Mononuclear cell (primary cell): ENCODE measurements around the gene BCL3. TPM values are rescaled to one million over a fixed set of nuclear protein-coding genes. Genes with fewer than 3 reads are reported as not detected.

Experiments used
- H3K27me3 ChIP-seq: 2 replicates; pipeline ENCODE4 v1.6.0; 2011; ENCODE audit warnings: low read length, control low read depth; ENCODE audit not compliant: insufficient read depth
- H3K4me1 ChIP-seq: 2 replicates; pipeline ENCODE4 v1.5.1; 2011; ENCODE audit warnings: mild to moderate bottlenecking, low read length, control low read depth; ENCODE audit not compliant: insufficient read depth
- H3K4me3 ChIP-seq: 2 replicates; pipeline ENCODE4 v1.5.1; 2011; ENCODE audit warnings: mild to moderate bottlenecking, low read length, moderate library complexity
- H3K9me3 ChIP-seq: 2 replicates; pipeline ENCODE4 v1.5.1; 2011; ENCODE audit warnings: low read depth, mild to moderate bottlenecking, control low read depth, low read length
- total RNA-seq: library from RNA; depleted of rRNA; stranded (reverse); fragments of >200 nt; gene quantifications from one replicate; pipeline ENCODE4 v1.2.3, GENCODE V29; 2012

Gene BCL3
- total RNA-seq, 1 donor: 33.0 TPM

- H3K9me3 ChIP-seq: no peaks in the 10 kb centered on the region
- no peaks in the 10 kb centered on the region for H3K27me3 ChIP-seq
- H3K4me3 ChIP-seq: no peak overlapping the region
- H3K4me1 ChIP-seq: peaks cover 34% of the 10 kb centered on the region
These were observed 18.9 kb upstream of the BCL3 start for GRCh38 chr19:44729516-44730033.

GRCh38 chr19:44731081-44731480, 17.4 kb upstream of the BCL3 start:
- H3K4me3 ChIP-seq: no peak overlapping the region
- peaks cover 32% of the 10 kb centered on the region for H3K4me1 ChIP-seq
- no peaks in the 10 kb centered on the region for H3K27me3 ChIP-seq
- H3K9me3 ChIP-seq: no peaks in the 10 kb centered on the region

- Histone ChIP-seq H3K4me1 (peaks cover 38% of the 10 kb centered on the region), H3K9me3 (no peaks in the 10 kb centered on the region), H3K27me3 (no peaks in the 10 kb centered on the region), H3K4me3 (no peak overlapping the region)
These were observed 16.9 kb upstream of the BCL3 start for GRCh38 chr19:44731622-44732021.

GRCh38 chr19:44732235-44733014, 16.1 kb upstream of the BCL3 start:
- no peak overlapping the region for H3K4me3 ChIP-seq
- no peaks in the 10 kb centered on the region for H3K27me3 ChIP-seq
- peaks cover 46% of the 10 kb centered on the region for H3K4me1 ChIP-seq
- H3K9me3 ChIP-seq: no peaks in the 10 kb centered on the region

GRCh38 chr19:44734357-44734756, 14.2 kb upstream of the BCL3 start:
- Histone ChIP-seq H3K4me3 (no peak overlapping the region), H3K4me1 (peaks cover 57% of the 10 kb centered on the region), H3K27me3 (no peaks in the 10 kb centered on the region), H3K9me3 (no peaks in the 10 kb centered on the region)

GRCh38 chr19:44735011-44735410, 13.5 kb upstream of the BCL3 start:
- no peaks in the 10 kb centered on the region for H3K9me3 ChIP-seq
- no peak overlapping the region for H3K4me3 ChIP-seq
- H3K27me3 ChIP-seq: no peaks in the 10 kb centered on the region
- H3K4me1 ChIP-seq: peaks cover 58% of the 10 kb centered on the region

- no peak overlapping the region for H3K4me3 ChIP-seq
- H3K27me3 ChIP-seq: no peaks in the 10 kb centered on the region
- peaks cover 77% of the 10 kb centered on the region for H3K4me1 ChIP-seq
- H3K9me3 ChIP-seq: no peaks in the 10 kb centered on the region
These were observed 11.1 kb upstream of the BCL3 start for GRCh38 chr19:44737238-44738071.

- Histone ChIP-seq H3K4me1 (peaks cover 78% of the 10 kb centered on the region), H3K9me3 (no peaks in the 10 kb centered on the region), H3K4me3 (no peak overlapping the region), H3K27me3 (no peaks in the 10 kb centered on the region)
These were observed 10.4 kb upstream of the BCL3 start for GRCh38 chr19:44738136-44738535.

GRCh38 chr19:44738603-44739558, 9.6 kb upstream of the BCL3 start:
- peaks cover 84% of the 10 kb centered on the region for H3K4me1 ChIP-seq
- H3K9me3 ChIP-seq: no peaks in the 10 kb centered on the region
- no peak overlapping the region for H3K4me3 ChIP-seq
- H3K27me3 ChIP-seq: no peaks in the 10 kb centered on the region

- Histone ChIP-seq H3K4me3 (no peak overlapping the region), H3K27me3 (no peaks in the 10 kb centered on the region), H3K4me1 (peaks cover 90% of the 10 kb centered on the region), H3K9me3 (no peaks in the 10 kb centered on the region)
These were observed 8.1 kb upstream of the BCL3 start for GRCh38 chr19:44740351-44740824.

- Histone ChIP-seq H3K4me1 (peaks cover 92% of the 10 kb centered on the region), H3K9me3 (no peaks in the 10 kb centered on the region), H3K4me3 (no peak overlapping the region), H3K27me3 (no peaks in the 10 kb centered on the region)
These were observed 7.2 kb upstream of the BCL3 start for GRCh38 chr19:44741258-44741731.

- no peaks in the 10 kb centered on the region for H3K27me3 ChIP-seq
- no peak overlapping the region for H3K4me3 ChIP-seq
- peaks cover 92% of the 10 kb centered on the region for H3K4me1 ChIP-seq
- H3K9me3 ChIP-seq: no peaks in the 10 kb centered on the region
These were observed 6.6 kb upstream of the BCL3 start for GRCh38 chr19:44741841-44742329.

GRCh38 chr19:44742330-44743061, 6.0 kb upstream of the BCL3 start:
- Histone ChIP-seq H3K4me1 (peaks cover 92% of the 10 kb centered on the region), H3K4me3 (no peak overlapping the region), H3K9me3 (no peaks in the 10 kb centered on the region), H3K27me3 (no peaks in the 10 kb centered on the region)
